GM23338 (cell line): Measurements from ENCODE around the gene ABL2. TPM values are rescaled to one million over a fixed set of nuclear protein-coding genes. Genes with fewer than 3 reads are reported as not detected.

Source experiments
- ATAC-seq: fragments of 200-7000 bp; cut with Tn5 transposase; 3 replicates; pipeline ENCODE4 v1.9.1; 2020
- DNase-seq: peaks from one replicate; pipeline ENCODE4 v3.0.0-alpha.2; 2015; ENCODE audit warnings: low spot score
- H2AFZ ChIP-seq: fragments of 200-600 bp; sonication (generic); 2 replicates; pipeline ENCODE4 v1.8.0; 2016; ENCODE audit warnings: antibody characterized with exemption, mild to moderate bottlenecking, moderate library complexity
- H3F3A ChIP-seq: fragments of 200-600 bp; sonication (generic); replicated peaks from 2 replicates; pipeline ENCODE4 v1.8.0; 2017; ENCODE audit warnings: antibody characterized with exemption, mixed run types, low read depth
- H3K27ac ChIP-seq: fragments of 200-600 bp; sonication (generic); 2 replicates; pipeline ENCODE4 v1.6.1; 2016; ENCODE audit warnings: low read depth
- H3K27me3 ChIP-seq: fragments of 200-600 bp; sonication (generic); 2 replicates; pipeline ENCODE4 v1.8.0; 2016; ENCODE audit warnings: mild to moderate bottlenecking, mixed run types, moderate library complexity; ENCODE audit not compliant: insufficient read depth
- H3K36me3 ChIP-seq: fragments of 200-600 bp; sonication (generic); 2 replicates; pipeline ENCODE4 v1.8.0; 2016; ENCODE audit warnings: mild to moderate bottlenecking; ENCODE audit not compliant: insufficient read depth
- H3K4me1 ChIP-seq: fragments of 200-600 bp; sonication (generic); 2 replicates; pipeline ENCODE4 v1.8.0; 2016; ENCODE audit warnings: mild to moderate bottlenecking, moderate library complexity; ENCODE audit not compliant: insufficient read depth
- H3K4me2 ChIP-seq: fragments of 200-600 bp; sonication (generic); 2 replicates; pipeline ENCODE4 v1.7.1; 2017; ENCODE audit warnings: mixed run types
- H3K4me3 ChIP-seq: fragments of 200-600 bp; sonication (generic); 2 replicates; pipeline ENCODE4 v1.6.1; 2016; ENCODE audit warnings: mixed run types
- H3K79me2 ChIP-seq: fragments of 200-600 bp; sonication (generic); replicated peaks from 2 replicates; pipeline ENCODE4 v1.8.0; 2017; ENCODE audit warnings: mild to moderate bottlenecking; ENCODE audit not compliant: insufficient read depth
- H3K9me2 ChIP-seq: fragments of 200-600 bp; sonication (generic); 2 replicates; pipeline ENCODE4 v1.8.0; 2017; ENCODE audit not compliant: insufficient read depth
- H4K20me1 ChIP-seq: fragments of 200-600 bp; sonication (generic); replicated peaks from 2 replicates; pipeline ENCODE4 v1.8.0; 2017; ENCODE audit warnings: mild to moderate bottlenecking; ENCODE audit not compliant: insufficient read depth
- H3K27ac Mint-ChIP-seq: 2 replicates; pipeline ENCODE4 v1.8.0; 2020; ENCODE audit warnings: inconsistent platforms, mild to moderate bottlenecking, moderate library complexity, mixed read lengths
- H3K27me3 Mint-ChIP-seq: 3 replicates; pipeline ENCODE4 v1.8.0; 2022; ENCODE audit warnings: low read depth, mild to moderate bottlenecking, moderate library complexity, mixed read lengths, inconsistent platforms; ENCODE audit not compliant: insufficient read depth, poor library complexity
- H3K36me3 Mint-ChIP-seq: 3 replicates; pipeline ENCODE4 v1.8.0; 2021; ENCODE audit warnings: low read depth, mild to moderate bottlenecking, inconsistent platforms, moderate library complexity, mixed read lengths
- H3K4me1 Mint-ChIP-seq: 3 replicates; pipeline ENCODE4 v1.8.0; 2020; ENCODE audit warnings: mild to moderate bottlenecking, inconsistent platforms, mixed read lengths
- H3K4me3 Mint-ChIP-seq: 3 replicates; pipeline ENCODE4 v1.8.0; 2021; ENCODE audit warnings: moderate library complexity, mild to moderate bottlenecking, inconsistent platforms, mixed read lengths
- H3K9me3 Mint-ChIP-seq: 3 replicates; pipeline ENCODE4 v1.8.0; 2020; ENCODE audit warnings: moderate library complexity, mild to moderate bottlenecking, inconsistent platforms, mixed read lengths
- CTCF ChIP-seq, 2 experiments: fragments of 200-600 bp in 1 of 2; sonication (generic) in 1 of 2; conservative IDR thresholded peaks; 2 replicates each; pipeline versions ENCODE4 v1.5.1 to v1.6.1; 2016 to 2017; ENCODE audit warnings: antibody characterized with exemption in 2 of 2, low read depth in 2 of 2, mild to moderate bottlenecking in 2 of 2, moderate library complexity in 1 of 2
- EZH2phosphoT487 ChIP-seq: fragments of 200-600 bp; sonication (generic); IDR thresholded peaks from one replicate; pipeline ENCODE4 v1.8.1; 2018; ENCODE audit warnings: antibody characterized with exemption; ENCODE audit not compliant: unreplicated experiment
- REST ChIP-seq: IDR thresholded peaks from one replicate; pipeline ENCODE4 v1.6.1; 2018; ENCODE audit warnings: antibody characterized with exemption; ENCODE audit not compliant: unreplicated experiment
- ZNF331 ChIP-seq: fragments of 250-450 bp; sonication (Bioruptor Pico); IDR thresholded peaks from 2 replicates; pipeline ENCODE4 v1.5.0; 2020; ENCODE audit warnings: low read depth, mild to moderate bottlenecking, moderate library complexity
- ZNF462 ChIP-seq: fragments of 250-450 bp; sonication (Bioruptor Pico); IDR thresholded peaks from 2 replicates; pipeline ENCODE4 v1.5.0; 2020; ENCODE audit warnings: mild to moderate bottlenecking, moderate library complexity
- polyA plus RNA-seq: library from polyadenylated mRNA; unstranded; fragments of >200 nt; fragmentation: Nextera tagmentation; extraction: Ambion mirVana; gene quantifications from 2 replicates; pipeline ENCODE4 v1.2.1, GENCODE V29; 2016
- total RNA-seq: library from RNA; depleted of rRNA; stranded (reverse); fragments of >200 nt; shearing (Covaris generic); gene quantifications from 2 replicates; pipeline ENCODE4 v1.2.3, GENCODE V29; 2014

Gene ABL2
- total and polyA plus RNA-seq, 2 experiments from 2014 or later: 5.8 to 22.7 TPM

- Histone ChIP-seq H2AFZ (no peak overlapping the region), H3K4me2 (no peak overlapping the region), H4K20me1 (no peaks in the 10 kb centered on the region; the same call in 1 of the 2 replicates), H3K9me2 (no peaks in the 10 kb centered on the region), H3K4me1 (no peaks in the 10 kb centered on the region), H3K27ac (0 out of 2 replicates have a peak overlapping the region, but pooled peaks have one; percentile 9), H3K27me3 (no peaks in the 10 kb centered on the region), H3K4me3 (no peak overlapping the region), H3K79me2 (no peaks in the 10 kb centered on the region; the same call in 1 of the 2 replicates), H3K36me3 (peaks cover 7% of the 10 kb centered on the region), H3F3A (no peaks in the 10 kb centered on the region)
- DNase-seq: no peak
- H3K4me1 Mint-ChIP-seq: no peaks in the 10 kb centered on the region
- TF ChIP-seq EZH2phosphoT487 (no peak), REST (no peak), CTCF (conservative IDR thresholded peaks at IDR 0.05; ENCODE audit: low read depth in 2 of 2) (no peak), ZNF462 (CRISPR knock-in tag) (no peak), ZNF331 (CRISPR knock-in tag) (no peak)
- no peak for ATAC-seq
- H3K36me3 Mint-ChIP-seq: peaks cover 16% of the 10 kb centered on the region; the same call in 2 of the 3 replicates
- H3K27ac Mint-ChIP-seq: no peak overlapping the region
- no peaks in the 10 kb centered on the region for H3K27me3 Mint-ChIP-seq
- H3K9me3 Mint-ChIP-seq: peaks cover 9% of the 10 kb centered on the region
- H3K4me3 Mint-ChIP-seq: no peak overlapping the region
Observed at GRCh38 chr1:179129702-179130473, 99.6 kb downstream of the ABL2 start.
